ENCODE results near the gene ASB6.

DNA sequence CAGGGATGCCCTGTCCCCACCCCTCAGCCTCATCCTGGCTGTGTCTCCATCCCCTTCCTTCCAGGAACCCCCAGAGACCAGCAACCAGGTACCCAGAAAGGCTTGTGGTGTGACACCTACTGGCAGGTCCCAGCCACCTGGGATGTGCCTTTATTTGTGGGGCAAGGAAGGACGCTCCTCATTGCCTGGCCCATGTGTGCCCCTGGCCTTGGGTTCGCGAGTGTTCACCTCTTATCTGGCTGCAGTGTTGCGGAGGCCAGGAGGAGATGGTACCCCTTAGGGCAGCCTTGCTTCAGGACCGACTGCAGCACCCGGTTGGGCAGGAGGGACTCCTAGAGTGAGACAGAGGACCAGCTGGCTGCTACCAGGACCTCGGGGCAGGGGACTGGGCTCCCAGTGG is 29.8 kb downstream of the ASB6 start:
- TF ChIP-seq, protein P1, sequence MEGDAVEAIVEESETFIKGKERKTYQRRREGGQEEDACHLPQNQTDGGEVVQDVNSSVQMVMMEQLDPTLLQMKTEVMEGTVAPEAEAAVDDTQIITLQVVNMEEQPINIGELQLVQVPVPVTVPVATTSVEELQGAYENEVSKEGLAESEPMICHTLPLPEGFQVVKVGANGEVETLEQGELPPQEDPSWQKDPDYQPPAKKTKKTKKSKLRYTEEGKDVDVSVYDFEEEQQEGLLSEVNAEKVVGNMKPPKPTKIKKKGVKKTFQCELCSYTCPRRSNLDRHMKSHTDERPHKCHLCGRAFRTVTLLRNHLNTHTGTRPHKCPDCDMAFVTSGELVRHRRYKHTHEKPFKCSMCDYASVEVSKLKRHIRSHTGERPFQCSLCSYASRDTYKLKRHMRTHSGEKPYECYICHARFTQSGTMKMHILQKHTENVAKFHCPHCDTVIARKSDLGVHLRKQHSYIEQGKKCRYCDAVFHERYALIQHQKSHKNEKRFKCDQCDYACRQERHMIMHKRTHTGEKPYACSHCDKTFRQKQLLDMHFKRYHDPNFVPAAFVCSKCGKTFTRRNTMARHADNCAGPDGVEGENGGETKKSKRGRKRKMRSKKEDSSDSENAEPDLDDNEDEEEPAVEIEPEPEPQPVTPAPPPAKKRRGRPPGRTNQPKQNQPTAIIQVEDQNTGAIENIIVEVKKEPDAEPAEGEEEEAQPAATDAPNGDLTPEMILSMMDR (IDR thresholded peaks at IDR 0.05): no peak
- no peak for TF ChIP-seq EZH2 (IDR thresholded peaks at IDR 0.05)
- no peak for TF ChIP-seq EZH2phosphoT487 (IDR thresholded peaks at IDR 0.05)

Data from neural progenitor cell (in vitro differentiated cells).